Measurements from ENCODE around the gene CEP20. TPM values are rescaled to one million over a fixed set of nuclear protein-coding genes. Genes with fewer than 3 reads are reported as not detected.

The CEP20 gene
- total and polyA plus RNA-seq, 10 of the 15 experiments (the other 5 are each of a cell fraction or from before 2014, with no cell fraction given), result 33.4 to 57.8 (median 52.6) TPM

GRCh38 chr16:15832241-15832640 lies 56.2 kb downstream of the CEP20 start:
- peaks cover 5% of the 10 kb centered on the region; the same call in 1 of the 2 replicates for H3K4me1 ChIP-seq (ENCODE audit: control insufficient read depth, insufficient read depth, low read length)
- H3K9ac ChIP-seq (ENCODE audit: control insufficient read depth, insufficient read depth, low read length), result no peak overlapping the region
- intact Hi-C loops (cut with micrococcal nuclease; ENCODE audit: unreplicated experiment), result no loop called here
- TF ChIP-seq ZSCAN29 (IDR thresholded peaks at IDR 0.05) (no peak), RELA (IDR thresholded peaks at IDR 0.05; ENCODE audit: borderline replicate concordance, partially characterized antibody) (no peak), HDAC2 (IDR thresholded peaks at IDR 0.05) (no peak), TARDBP (IDR thresholded peaks at IDR 0.05; ENCODE audit: borderline replicate concordance) (no peak), MEF2A (IDR thresholded peaks at IDR 0.05; ENCODE audit: insufficient read depth, low read depth, low read length) (no peak), MAX (IDR thresholded peaks at IDR 0.05; ENCODE audit: low read depth, low read length) (no peak), BCLAF1 (IDR thresholded peaks at IDR 0.05) (no peak)
- TF ChIP-seq, protein P1, sequence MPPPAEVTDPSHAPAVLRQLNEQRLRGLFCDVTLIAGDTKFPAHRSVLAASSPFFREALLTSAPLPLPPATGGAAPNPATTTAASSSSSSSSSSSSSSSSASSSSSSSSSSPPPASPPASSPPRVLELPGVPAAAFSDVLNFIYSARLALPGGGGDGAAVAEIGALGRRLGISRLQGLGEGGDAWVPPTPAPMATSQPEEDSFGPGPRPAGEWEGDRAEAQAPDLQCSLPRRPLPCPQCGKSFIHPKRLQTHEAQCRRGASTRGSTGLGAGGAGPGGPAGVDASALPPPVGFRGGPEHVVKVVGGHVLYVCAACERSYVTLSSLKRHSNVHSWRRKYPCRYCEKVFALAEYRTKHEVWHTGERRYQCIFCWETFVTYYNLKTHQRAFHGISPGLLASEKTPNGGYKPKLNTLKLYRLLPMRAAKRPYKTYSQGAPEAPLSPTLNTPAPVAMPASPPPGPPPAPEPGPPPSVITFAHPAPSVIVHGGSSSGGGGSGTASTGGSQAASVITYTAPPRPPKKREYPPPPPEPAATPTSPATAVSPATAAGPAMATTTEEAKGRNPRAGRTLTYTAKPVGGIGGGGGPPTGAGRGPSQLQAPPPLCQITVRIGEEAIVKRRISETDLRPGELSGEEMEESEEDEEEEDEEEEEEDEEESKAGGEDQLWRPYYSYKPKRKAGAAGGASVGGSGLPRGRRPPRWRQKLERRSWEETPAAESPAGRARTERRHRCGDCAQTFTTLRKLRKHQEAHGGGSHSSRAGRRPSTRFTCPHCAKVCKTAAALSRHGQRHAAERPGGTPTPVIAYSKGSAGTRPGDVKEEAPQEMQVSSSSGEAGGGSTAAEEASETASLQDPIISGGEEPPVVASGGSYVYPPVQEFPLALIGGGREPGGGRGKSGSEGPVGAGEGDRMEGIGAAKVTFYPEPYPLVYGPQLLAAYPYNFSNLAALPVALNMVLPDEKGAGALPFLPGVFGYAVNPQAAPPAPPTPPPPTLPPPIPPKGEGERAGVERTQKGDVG (CRISPR knock-in tag; IDR thresholded peaks at IDR 0.05), result no peak
- TF ChIP-seq, protein P2, sequence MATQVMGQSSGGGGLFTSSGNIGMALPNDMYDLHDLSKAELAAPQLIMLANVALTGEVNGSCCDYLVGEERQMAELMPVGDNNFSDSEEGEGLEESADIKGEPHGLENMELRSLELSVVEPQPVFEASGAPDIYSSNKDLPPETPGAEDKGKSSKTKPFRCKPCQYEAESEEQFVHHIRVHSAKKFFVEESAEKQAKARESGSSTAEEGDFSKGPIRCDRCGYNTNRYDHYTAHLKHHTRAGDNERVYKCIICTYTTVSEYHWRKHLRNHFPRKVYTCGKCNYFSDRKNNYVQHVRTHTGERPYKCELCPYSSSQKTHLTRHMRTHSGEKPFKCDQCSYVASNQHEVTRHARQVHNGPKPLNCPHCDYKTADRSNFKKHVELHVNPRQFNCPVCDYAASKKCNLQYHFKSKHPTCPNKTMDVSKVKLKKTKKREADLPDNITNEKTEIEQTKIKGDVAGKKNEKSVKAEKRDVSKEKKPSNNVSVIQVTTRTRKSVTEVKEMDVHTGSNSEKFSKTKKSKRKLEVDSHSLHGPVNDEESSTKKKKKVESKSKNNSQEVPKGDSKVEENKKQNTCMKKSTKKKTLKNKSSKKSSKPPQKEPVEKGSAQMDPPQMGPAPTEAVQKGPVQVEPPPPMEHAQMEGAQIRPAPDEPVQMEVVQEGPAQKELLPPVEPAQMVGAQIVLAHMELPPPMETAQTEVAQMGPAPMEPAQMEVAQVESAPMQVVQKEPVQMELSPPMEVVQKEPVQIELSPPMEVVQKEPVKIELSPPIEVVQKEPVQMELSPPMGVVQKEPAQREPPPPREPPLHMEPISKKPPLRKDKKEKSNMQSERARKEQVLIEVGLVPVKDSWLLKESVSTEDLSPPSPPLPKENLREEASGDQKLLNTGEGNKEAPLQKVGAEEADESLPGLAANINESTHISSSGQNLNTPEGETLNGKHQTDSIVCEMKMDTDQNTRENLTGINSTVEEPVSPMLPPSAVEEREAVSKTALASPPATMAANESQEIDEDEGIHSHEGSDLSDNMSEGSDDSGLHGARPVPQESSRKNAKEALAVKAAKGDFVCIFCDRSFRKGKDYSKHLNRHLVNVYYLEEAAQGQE (IDR thresholded peaks at IDR 0.05; ENCODE audit: low read depth, low read length), result no peak
- no peaks in the 10 kb centered on the region for H3K36me3 ChIP-seq (ENCODE audit: control insufficient read depth in 2 of 2, insufficient read depth in 2 of 2, low read length in 1 of 2)
- in situ Hi-C loops (cut with MboI), result no loop called here
- ChIA-PET RAD21 (ENCODE audit: unreplicated experiment) (no interaction called here), CTCF (no interaction called here), POLR2A (no interaction called here), SMC1A (ENCODE audit: uncharacterized antibody, unreplicated experiment) (no interaction called here)
- H3K27me3 ChIP-seq (replicated peaks in 1 of 2; ENCODE audit: control insufficient read depth in 2 of 2, insufficient read depth in 2 of 2, low read length in 1 of 2), result no peaks in the 10 kb centered on the region
- H3K79me2 ChIP-seq (ENCODE audit: control insufficient read depth, insufficient read depth, low read length), result no peaks in the 10 kb centered on the region
- H3K4me2 ChIP-seq (ENCODE audit: control insufficient read depth, insufficient read depth), result no peak overlapping the region
- BruUV-seq (replicated peaks), result no TSS peak
- WGBS (ENCODE audit: insufficient coverage, insufficient replicate concordance, low lambda C conversion rate, missing lambda C conversion rate), result 51% methylated on average over 6 of the region's 6 CpGs
- H4K20me1 ChIP-seq (ENCODE audit: control insufficient read depth, insufficient read depth), result no peaks in the 10 kb centered on the region
- no peak for ATAC-seq
- no peak overlapping the region for H3K4me3 ChIP-seq
- H3K27ac ChIP-seq (ENCODE audit: control insufficient read depth, insufficient read depth), result no peak overlapping the region
- FAIRE-seq, result no peak
- H2AFZ ChIP-seq (ENCODE audit: control insufficient read depth, low read depth, low read length), result no peak overlapping the region
- DNase-seq (ENCODE audit: low read depth, low spot score), result no peak
- H3K9me3 ChIP-seq (replicated peaks; ENCODE audit: control insufficient read depth, insufficient read depth, low read length), result no peaks in the 10 kb centered on the region
